Measurements from ENCODE around the gene LAMP5. TPM values are rescaled to one million over a fixed set of nuclear protein-coding genes. Genes with fewer than 3 reads are reported as not detected.

The LAMP5 gene, protein sequence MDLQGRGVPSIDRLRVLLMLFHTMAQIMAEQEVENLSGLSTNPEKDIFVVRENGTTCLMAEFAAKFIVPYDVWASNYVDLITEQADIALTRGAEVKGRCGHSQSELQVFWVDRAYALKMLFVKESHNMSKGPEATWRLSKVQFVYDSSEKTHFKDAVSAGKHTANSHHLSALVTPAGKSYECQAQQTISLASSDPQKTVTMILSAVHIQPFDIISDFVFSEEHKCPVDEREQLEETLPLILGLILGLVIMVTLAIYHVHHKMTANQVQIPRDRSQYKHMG
- not detected in 2 replicates for total RNA-seq (2014; rRNA removed; shearing (Covaris generic))
- polyA plus RNA-seq (2014; cell fraction: nucleus; rRNA removed), result not detected in 2 replicates

DNA sequence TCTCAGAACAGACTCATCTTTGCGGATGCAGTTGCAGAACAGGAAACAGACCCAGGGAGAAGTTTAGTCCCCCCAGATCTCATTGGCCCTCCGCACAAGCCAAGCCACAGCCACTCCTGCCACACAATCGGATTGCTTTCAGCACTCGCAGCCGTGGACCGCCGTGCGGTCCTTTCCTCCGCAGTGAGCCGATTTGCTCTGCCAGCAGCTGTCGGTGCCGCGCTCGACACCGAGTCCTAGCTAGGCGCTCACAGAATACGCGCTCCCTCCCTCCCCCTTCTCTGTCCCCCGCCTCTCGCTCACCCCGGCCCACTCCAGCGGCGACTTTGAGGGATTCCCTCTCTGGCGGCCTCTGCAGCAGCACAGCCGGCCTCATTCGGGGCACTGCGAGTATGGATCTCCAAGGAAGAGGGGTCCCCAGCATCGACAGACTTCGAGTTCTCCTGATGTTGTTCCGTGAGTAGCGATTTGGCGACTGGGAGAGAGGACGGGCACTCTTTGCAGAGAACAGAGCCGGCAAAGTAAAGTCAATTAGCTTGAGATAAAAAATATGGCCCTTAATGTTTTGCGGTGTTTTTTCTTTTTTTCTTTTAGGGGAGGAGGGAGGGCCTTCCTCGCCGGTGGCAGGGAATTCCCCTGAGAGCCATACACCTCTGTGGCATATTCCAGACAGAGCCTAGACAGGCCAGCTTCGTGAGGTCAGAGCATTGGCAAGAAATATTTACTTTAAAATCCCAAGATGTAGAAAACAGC lies at the start of gene LAMP5:
Gene LAMP5 (plus strand): TSS at position 130 of the 753 bp plus-strand sequence. CDS start 263 bp downstream, at position 393.
- no peak for DNase-seq (ENCODE audit: extremely low read depth, low read depth)

DNA sequence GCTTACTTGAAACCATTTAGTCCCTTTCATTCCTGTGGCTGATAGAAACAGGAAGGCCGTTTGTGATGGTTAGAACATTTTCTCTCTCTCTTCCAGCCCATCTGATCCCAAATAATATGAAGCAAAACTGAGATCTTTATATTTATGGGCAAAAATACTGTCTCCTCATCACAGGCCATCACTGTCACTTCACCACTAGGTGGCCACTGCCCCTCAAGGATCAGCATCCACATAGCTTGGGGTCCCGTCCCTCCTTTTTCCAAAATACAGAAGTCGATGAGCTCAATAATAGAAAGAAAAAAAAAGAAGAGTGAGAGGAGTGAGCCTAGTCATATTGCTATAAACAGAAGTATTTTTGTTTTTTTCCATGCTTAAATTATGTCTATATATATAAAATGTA lies 46.4 kb upstream of the LAMP5 start:
- DNase-seq (ENCODE audit: extremely low read depth, low read depth), result no peak

DNA sequence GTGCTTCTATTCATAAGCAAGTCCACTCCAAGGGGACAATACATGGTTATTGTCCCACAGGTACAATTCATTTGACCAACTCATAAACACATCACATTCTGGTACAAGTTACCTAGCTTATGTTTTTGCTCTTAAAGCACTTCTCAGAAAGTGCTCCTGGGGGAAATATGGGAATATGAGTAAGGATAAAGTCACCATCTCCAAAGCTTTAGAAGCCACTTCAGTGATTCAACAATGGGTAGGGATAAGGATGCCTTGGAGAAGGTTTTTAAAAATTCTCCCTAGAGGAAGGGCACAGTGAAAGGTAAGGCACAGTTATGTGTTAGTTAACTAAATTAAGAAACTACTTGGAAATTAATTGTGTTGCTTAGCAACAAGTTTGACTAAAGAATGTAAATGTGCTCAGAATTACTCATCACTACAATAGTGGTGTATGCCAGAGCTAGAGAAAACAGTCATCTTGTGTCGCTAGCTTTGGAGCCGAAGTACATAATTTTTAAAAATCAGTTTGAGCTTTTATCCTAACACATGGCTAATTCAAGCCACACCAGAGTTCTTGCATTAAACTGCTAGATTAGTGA lies 39.5 kb upstream of the LAMP5 start:
- no peak for DNase-seq (ENCODE audit: extremely low read depth, low read depth)

DNA sequence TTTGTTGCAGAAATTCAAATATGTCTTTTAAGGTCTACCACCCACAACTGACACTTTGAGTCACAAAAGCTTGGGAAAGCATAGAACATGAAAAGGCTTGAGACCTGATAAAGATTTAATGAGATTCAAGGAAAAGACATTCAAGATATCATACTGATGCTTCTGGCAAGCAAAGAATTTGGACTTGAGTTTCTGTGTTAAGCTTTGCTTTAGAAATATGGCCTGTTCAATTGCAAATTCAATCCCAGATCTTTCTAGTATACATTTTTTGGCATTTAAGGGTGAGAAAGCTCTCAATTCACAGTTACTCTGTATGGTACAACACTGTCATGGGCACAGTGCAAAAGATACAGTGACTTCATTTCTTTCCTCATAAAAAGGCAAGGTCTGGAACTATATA lies 38.9 kb upstream of the LAMP5 start:
- no peak for DNase-seq (ENCODE audit: extremely low read depth, low read depth)

DNA sequence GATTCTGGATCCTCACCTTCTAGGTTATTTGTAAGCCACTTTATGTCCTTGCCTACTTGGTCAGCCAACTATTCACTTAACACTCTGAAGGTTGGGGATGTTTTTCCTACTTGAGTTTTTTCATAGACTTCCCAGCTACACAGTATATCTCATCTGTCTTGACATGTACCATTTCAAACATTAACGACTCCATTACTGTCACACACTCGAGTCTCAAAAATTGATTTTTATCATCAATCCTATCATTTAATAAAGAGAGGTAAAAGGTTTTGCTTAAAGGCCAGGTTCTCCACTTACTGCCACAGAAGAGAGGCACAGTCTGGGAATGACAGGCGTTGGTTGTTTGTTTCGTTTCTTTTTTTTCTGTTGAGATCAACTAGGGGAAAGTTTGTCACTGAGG lies 38.2 kb upstream of the LAMP5 start:
- no peak for DNase-seq (ENCODE audit: extremely low read depth, low read depth)

DNA sequence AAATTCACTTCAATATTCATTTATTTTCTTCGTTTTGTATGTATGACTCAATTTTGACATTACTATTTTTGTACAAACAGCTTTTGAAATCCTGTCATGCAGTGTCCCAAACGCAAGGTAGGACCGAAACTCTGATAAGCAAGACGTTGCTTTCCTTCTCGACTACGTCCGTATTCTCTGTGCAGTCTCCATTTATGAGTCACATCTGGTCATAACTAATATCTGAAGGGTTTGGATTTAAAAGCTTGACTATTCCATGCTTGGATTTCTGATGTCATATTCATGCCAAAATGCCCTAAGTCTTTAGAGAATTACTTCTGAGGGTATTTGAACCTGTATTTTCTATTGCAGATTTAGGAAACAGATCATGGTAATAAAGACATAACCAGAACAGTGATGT lies 37.8 kb upstream of the LAMP5 start:
- no peak for DNase-seq (ENCODE audit: extremely low read depth, low read depth)

DNA sequence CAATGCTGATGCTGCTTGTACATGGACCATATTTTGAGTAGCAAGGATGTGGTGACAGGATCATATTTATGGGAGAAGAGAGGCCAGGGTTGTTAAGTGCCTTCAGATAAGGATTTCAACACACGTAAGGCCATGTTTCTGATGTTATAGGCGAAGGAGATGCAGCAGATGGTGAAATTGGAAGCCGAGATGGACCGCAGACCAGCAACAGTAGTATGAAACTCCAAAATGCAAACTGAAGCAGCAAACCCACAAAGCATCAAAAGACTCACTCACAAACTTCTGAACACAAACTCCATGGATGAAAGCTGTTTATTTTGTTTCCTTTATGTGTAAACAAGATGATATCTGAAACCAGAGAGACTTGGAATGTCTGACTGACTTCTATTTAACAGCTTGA lies 35.6 kb upstream of the LAMP5 start:
- no peak for DNase-seq (ENCODE audit: extremely low read depth, low read depth)

DNA sequence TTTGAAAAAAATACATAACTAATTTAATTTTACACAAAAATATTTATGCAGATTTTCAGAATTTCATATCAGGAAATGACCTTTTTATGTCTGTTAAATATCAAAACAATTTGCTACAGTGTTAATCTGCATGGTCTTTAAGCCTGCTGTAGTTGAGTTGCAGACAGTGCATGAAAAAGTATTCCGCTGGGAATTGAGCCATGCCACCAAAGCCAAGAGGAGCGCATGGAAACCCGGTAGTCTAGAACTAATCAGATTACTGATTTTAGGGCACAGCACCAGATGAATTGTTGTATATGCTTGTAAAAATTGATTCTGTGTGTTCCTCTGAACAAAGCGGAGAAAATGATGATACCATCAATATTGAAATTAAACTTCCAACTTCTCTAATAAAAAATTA lies 34.3 kb upstream of the LAMP5 start:
- DNase-seq (ENCODE audit: extremely low read depth, low read depth), result no peak

DNA sequence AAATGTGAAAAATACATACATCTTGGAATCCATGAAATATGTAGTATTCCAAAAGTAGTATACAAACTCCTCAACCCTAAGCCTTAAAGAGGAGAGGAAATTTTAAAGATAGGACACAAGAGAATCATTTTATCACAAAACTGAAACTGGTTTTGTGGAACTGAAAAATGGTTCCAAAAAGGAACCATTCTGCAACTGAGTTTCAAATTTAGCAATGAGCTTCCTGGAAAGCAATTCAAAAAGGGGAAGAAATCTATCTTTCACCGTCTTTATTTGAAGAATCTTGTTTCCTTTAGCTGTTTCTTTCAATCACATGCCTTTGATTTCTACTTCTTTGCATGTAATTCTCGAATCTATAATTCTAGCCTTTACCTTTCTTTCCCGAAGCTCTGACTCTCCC lies 32.2 kb upstream of the LAMP5 start:
- DNase-seq (ENCODE audit: extremely low read depth, low read depth), result no peak

DNA sequence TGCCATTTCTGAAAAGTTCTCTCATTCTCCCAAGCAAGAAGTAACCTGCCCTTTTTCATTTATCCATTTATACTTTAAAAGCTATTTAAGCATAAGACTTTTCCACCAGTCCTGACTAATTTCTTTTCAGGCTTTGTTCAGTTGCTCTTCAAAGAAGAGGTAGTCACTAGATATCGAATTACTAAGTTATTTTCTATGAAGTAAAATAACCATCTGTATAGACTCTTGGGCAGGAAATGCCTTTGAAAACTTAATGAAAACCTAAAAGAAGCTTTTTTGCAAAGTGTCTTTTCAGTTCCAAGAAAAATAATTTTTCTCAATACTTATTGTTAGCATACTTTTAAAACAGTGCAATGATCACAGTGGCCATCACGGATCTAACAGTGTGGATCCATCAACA lies 31.3 kb upstream of the LAMP5 start:
- DNase-seq (ENCODE audit: extremely low read depth, low read depth), result no peak

DNA sequence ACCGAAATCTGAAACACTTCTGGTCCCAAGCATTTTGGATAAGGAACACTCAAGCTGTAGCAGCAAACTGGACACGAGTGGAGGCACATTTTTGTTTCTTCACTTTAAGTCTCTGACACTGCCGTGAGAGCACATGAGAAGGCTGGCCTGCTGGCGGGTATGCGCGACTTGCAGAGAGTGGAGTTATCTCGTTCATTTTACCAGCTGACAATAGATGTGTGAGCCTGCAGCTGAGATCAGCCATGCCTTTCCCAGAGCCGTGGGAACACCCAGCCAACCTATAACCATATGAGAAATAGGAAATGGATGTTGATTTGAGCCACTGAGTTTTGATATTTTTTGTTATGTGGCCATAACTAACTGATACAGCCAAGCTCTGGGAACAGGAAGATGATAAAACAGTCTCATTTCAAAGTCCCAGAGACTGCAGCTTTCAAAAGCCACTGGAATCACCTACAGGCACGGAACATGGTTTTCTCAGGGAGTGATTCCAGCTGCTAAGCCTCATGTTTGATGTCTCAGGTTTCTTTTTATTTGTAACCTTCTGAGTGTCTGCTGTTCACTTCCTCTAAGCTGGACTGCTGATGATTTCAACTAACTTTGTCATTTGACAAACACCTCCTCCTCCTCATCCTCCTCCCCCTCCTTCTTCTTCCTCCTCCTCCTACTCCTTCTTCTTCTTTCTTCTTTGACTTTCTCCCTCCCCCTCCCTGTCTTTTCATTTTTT lies 28.6 kb upstream of the LAMP5 start:
- no peak for DNase-seq (ENCODE audit: extremely low read depth, low read depth)

DNA sequence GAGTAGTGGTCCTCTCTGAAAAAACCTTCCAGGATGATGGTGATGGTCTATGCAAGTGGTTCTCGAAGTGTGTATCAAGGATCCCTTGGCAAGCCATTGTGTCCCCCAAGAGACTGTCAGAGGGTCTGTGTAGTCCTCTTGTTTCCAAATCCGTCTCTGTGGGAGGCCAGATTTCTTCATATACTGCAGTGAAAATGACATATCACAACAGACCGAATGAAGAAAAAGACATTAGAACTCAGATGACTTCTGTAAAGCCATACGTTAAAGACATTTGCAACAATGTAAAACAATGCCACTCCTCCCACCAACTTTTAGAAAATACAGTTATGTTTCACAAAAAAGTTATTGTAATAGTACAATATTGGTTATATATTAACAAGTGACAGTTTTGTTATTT lies 27.2 kb upstream of the LAMP5 start:
- no peak for DNase-seq (ENCODE audit: extremely low read depth, low read depth)

DNA sequence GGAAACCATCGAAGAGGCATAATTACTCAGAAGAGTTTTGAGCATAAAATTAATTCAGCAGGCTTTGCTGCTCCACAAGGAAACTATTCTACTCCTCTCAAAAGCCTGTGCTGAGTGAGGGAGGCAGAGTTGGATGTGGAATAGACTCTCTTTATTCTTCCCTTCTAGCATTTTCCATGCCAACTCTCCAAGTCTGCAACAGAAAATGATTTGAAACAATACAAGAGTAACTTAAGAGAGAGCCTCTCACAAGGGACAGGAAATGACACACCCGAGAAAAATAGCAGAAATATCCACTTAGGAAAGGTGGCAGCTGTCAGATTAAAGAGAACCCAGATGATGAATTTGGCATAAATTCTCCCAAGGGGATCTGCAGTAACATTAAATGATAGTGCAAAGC lies 26.3 kb upstream of the LAMP5 start:
- no peak for DNase-seq (ENCODE audit: extremely low read depth, low read depth)

DNA sequence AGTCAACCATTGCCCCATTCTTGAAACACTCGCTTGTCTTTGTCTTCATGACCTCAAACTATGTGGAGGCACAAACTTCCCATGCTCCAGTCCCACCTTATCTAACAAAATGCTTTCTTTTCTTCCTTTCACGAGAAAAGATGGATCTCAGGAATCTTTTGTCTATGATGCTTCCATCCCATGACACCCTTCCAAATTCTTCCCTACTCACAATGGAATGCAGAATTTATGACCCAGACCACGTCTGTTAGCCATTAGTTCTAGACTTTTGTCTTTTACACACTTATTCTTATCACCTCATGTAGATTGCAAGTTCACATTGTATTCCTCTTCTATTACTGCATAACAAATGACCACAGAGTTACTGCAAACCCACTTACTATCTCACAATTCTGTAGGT lies 24.2 kb upstream of the LAMP5 start:
- no peak for DNase-seq (ENCODE audit: extremely low read depth, low read depth)

DNA sequence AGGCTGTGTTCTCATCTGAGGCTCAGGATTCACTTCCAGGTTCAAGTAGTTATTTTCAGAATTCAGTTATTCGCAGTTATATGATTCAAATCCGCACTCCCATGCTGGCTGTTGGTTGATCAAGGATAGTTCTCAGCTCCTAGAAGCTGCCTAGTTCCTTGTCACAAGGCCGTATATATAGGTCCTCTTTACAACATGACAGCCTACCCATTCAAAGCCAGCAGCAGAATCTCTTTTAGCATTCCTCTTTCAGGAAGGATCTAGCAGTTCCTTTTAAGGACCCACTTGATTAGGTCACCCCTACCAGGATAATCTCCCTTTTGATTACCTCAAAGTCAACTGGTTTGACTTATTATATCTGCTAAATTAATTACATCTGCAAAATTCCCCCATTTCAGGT lies 23.8 kb upstream of the LAMP5 start:
- DNase-seq (ENCODE audit: extremely low read depth, low read depth), result no peak

DNA sequence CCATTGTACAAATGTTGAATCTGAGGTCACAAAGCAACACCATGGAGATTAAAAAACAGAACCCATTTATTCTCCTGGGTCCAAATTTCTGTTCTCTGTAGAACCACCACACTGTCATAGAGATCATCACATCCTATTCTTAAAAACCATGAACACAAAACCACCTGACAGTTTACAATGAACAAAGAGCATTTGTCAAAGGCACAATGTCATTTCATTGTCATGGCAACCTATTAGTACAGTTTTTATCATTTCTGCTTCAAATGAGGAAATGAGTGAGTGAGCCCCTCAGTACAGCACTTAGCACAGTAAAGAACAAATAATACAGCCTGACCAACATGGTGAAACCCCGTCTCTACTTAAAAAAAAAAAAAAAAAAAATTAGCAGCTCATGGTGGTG lies 23.1 kb upstream of the LAMP5 start:
- no peak for DNase-seq (ENCODE audit: extremely low read depth, low read depth)

DNA sequence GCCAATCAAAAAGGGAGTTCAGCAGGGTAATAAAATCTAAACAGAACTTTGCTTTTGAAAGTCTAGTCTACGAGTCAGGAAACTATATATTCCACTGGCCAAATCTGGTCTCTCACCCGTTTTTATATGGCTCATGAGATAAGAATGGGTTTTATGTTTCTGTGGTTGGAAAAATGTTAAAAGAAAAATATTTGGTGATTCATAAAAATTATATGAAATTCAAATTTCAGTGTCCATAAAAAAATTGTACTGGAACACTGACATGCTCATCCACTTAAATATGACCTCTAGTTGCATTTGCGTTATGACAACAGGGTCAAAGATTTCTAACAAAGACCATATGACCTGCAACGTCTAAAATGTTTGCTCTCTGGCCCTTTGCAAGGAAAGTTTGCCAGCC lies 22.3 kb upstream of the LAMP5 start:
- DNase-seq (ENCODE audit: extremely low read depth, low read depth), result no peak

DNA sequence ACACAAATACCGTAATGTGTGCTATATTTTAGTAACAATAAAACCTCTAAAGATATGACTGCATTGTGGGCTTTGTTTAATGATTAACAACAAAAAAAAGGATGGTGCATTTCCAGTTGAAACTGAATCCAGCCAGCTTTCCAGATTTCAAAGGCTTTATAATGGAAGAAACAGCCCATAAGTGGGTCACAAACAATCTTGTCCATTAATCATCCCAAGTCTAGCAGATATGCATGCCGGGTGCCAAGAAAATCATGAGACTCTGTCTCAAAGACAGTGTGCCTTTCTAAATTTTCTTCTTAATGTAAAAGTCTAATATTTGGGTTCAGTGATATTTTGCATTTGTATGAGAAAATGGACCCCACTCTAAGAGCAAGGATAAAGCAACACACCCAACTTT lies 20.6 kb upstream of the LAMP5 start:
- no peak for DNase-seq (ENCODE audit: extremely low read depth, low read depth)

DNA sequence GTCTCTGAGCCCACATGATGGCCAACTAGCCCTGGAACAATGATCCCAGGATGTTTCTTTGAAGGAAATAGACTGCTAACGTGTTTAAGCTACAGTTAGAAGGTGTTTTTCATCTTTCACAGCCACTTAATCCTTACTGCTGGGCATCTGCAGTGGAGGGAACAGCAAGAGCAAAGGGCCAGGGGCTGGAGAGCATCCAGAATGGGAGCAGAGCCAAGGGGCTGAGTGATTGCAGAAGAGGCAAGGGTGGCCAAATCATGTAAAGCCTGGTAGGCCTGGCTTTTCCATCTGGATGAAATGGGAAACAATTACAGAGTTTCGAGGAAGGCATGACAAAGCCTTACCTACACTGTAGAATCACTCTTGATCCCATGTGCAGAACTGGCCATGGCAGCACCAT lies 18.7 kb upstream of the LAMP5 start:
- no peak for DNase-seq (ENCODE audit: extremely low read depth, low read depth)

DNA sequence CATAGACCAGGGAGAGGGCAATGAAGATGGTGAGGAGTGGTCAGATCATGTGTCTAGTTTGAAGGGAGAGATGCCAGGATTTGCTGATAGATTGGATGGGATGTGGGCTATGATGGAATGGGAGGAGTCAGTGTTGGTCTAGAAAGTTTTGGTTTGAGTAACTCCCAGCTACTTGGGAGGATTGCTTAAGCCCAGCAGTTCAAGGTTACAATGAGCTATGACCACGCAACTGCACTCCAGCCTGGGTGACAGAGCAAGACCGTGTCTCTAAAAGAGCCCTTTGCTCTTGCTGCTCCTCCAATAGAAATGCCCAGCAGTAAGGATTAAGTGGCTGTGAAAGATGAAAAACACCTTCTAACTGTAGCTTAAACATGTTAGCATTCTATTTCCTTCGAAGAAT lies 18.2 kb upstream of the LAMP5 start:
- DNase-seq (ENCODE audit: extremely low read depth, low read depth), result no peak

DNA sequence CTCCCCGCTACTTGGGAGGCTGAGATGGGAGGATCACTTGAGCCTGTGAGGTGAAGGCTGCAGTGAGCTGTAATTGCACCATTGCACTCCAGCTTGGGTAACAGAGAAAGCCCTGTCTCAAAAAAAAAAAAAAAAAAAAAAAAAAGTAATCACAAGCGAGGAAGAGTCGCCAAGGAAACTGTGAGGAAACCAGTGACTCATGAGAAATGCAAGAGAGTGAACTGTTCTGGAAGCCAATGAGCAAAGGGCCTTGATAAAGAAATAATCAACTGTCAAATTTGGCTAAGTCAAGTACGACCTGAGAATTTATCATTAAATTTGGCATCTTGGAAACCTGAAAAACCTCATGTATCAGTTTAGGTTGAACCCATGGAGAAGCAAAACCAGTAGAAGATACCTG lies 16.1 kb upstream of the LAMP5 start:
- no peak for DNase-seq (ENCODE audit: extremely low read depth, low read depth)

Data from NCI-H460 (cell line).